Neural cell (in vitro differentiated cells): ENCODE measurements around the gene COL23A1. TPM values are rescaled to one million over a fixed set of nuclear protein-coding genes. Genes with fewer than 3 reads are reported as not detected.

Source experiments
- H2AFZ ChIP-seq: fragments of 200-600, 300-800 bp; sonication (generic), shearing (Covaris generic); 2 replicates; pipeline ENCODE4 v1.6.0; 2014; ENCODE audit warnings: low read depth, mild to moderate bottlenecking, antibody characterized with exemption, low read length, moderate library complexity
- H3F3A ChIP-seq: fragments of 200-600 bp; shearing (Covaris generic); 2 replicates; pipeline ENCODE4 v1.6.1; 2016; ENCODE audit warnings: mild to moderate bottlenecking, moderate library complexity, mixed read lengths, antibody characterized with exemption, low read length; ENCODE audit not compliant: insufficient read depth, poor library complexity, severe bottlenecking
- H3K27ac ChIP-seq: fragments of 200-600, 300-800 bp; sonication (generic), shearing (Covaris generic); 2 replicates; pipeline ENCODE4 v1.5.1; 2014; ENCODE audit warnings: mild to moderate bottlenecking, low read length, moderate library complexity
- H3K27me3 ChIP-seq: fragments of 300-800, 200-600 bp; sonication (generic), shearing (Covaris generic); 2 replicates; pipeline ENCODE4 v1.6.0; 2014; ENCODE audit warnings: mild to moderate bottlenecking, low read depth, low read length, moderate library complexity; ENCODE audit not compliant: insufficient read depth
- H3K36me3 ChIP-seq: fragments of 300-800, 200-600 bp; sonication (generic), shearing (Covaris generic); 2 replicates; pipeline ENCODE4 v1.5.1; 2014; ENCODE audit warnings: mild to moderate bottlenecking, antibody characterized with exemption, low read length, moderate library complexity; ENCODE audit not compliant: insufficient read depth
- H3K4me2 ChIP-seq: fragments of 300-800, 200-600 bp; sonication (generic), shearing (Covaris generic); 2 replicates; pipeline ENCODE4 v1.6.0; 2014; ENCODE audit warnings: mild to moderate bottlenecking, low read length
- H3K4me3 ChIP-seq: fragments of 300-800, 200-600 bp; sonication (generic), shearing (Covaris generic); 2 replicates; pipeline ENCODE4 v1.5.1; 2014; ENCODE audit warnings: mild to moderate bottlenecking, low read length, moderate library complexity
- H3K79me2 ChIP-seq: fragments of 200-600 bp; shearing (Covaris generic); replicated peaks from 2 replicates; pipeline ENCODE4 v1.6.0; 2014; ENCODE audit warnings: mild to moderate bottlenecking, low read length, moderate library complexity; ENCODE audit not compliant: insufficient read depth
- H3K9ac ChIP-seq: fragments of 300-800, 200-600 bp; sonication (generic), shearing (Covaris generic); 2 replicates; pipeline ENCODE4 v1.6.1; 2016; ENCODE audit warnings: mild to moderate bottlenecking, low read length, mixed read lengths
- H3K9me2 ChIP-seq: fragments of 200-600 bp; shearing (Covaris generic); 2 replicates; pipeline ENCODE4 v1.6.1; 2016; ENCODE audit warnings: mild to moderate bottlenecking, low read length, mixed read lengths; ENCODE audit not compliant: insufficient read depth
- H3K9me3 ChIP-seq: fragments of 200-600, 300-800 bp; sonication (generic), shearing (Covaris generic); 2 replicates; pipeline ENCODE4 v1.6.1; 2016; ENCODE audit warnings: mild to moderate bottlenecking, mixed run types, low read length, moderate library complexity, mixed read lengths
- H4K20me1 ChIP-seq: fragments of 200-600 bp; shearing (Covaris generic); 2 replicates; pipeline ENCODE4 v1.6.1; 2016; ENCODE audit warnings: mild to moderate bottlenecking, mixed run types; ENCODE audit not compliant: insufficient read depth
- CTCF ChIP-seq: fragments of 450-650 bp; IDR thresholded peaks from 2 replicates; pipeline ENCODE4 v1.5.1; 2014; ENCODE audit warnings: antibody characterized with exemption, mild to moderate bottlenecking, moderate library complexity; ENCODE audit not compliant: poor library complexity, severe bottlenecking
- EP300 ChIP-seq: fragments of 450-650 bp; conservative IDR thresholded peaks from 2 replicates; pipeline ENCODE4 v1.6.1; 2014; ENCODE audit warnings: antibody characterized with exemption, mild to moderate bottlenecking, moderate library complexity; ENCODE audit not compliant: poor library complexity, severe bottlenecking
- EZH2 ChIP-seq: fragments of 200-600, 300-800 bp; shearing (Covaris generic), sonication (generic); IDR thresholded peaks from 2 replicates; pipeline ENCODE4 v1.6.1; 2014; ENCODE audit warnings: antibody characterized with exemption, low read length, borderline replicate concordance, mild to moderate bottlenecking; ENCODE audit not compliant: insufficient read depth, poor library complexity, severe bottlenecking
- MXI1 ChIP-seq: fragments of 450-650 bp; conservative IDR thresholded peaks from 2 replicates; pipeline ENCODE4 v1.6.1; 2014; ENCODE audit warnings: antibody characterized with exemption, mild to moderate bottlenecking; ENCODE audit not compliant: poor library complexity, severe bottlenecking
- POLR2AphosphoS5 ChIP-seq: IDR thresholded peaks from 2 replicates; pipeline ENCODE4 v1.6.1; 2012
- RAD21 ChIP-seq: fragments of 450-650 bp; conservative IDR thresholded peaks from 2 replicates; pipeline ENCODE4 v1.6.1; 2014; ENCODE audit warnings: antibody characterized with exemption, mild to moderate bottlenecking, moderate library complexity
- REST ChIP-seq: IDR thresholded peaks from 2 replicates; pipeline ENCODE4 v1.6.1; 2012; ENCODE audit warnings: borderline replicate concordance
- SMC3 ChIP-seq: fragments of 450-650 bp; conservative IDR thresholded peaks from 2 replicates; pipeline ENCODE4 v1.6.1; 2014; ENCODE audit warnings: antibody characterized with exemption, mild to moderate bottlenecking, moderate library complexity; ENCODE audit not compliant: poor library complexity
- TAF1 ChIP-seq: IDR thresholded peaks from 2 replicates; pipeline ENCODE4 v1.6.1; 2012; ENCODE audit warnings: low read depth
- polyA plus RNA-seq: library from polyadenylated mRNA; depleted of rRNA; stranded (reverse); fragments of >200 nt; gene quantifications from 2 replicates; pipeline ENCODE4 v1.2.3, GENCODE V29; 2014

COL23A1 gene
- polyA plus RNA-seq, 1 donor from 2014 or later, result not detected

GRCh38 chr5:178471711-178472110 is 118.5 kb downstream of the COL23A1 start:
- Histone ChIP-seq H3F3A (no peaks in the 10 kb centered on the region), H3K9me2 (no peaks in the 10 kb centered on the region), H3K27ac (no peak overlapping the region), H4K20me1 (no peaks in the 10 kb centered on the region), H3K4me2 (no peak overlapping the region), H3K27me3 (no peaks in the 10 kb centered on the region), H3K9me3 (no peaks in the 10 kb centered on the region), H3K36me3 (no peaks in the 10 kb centered on the region), H3K79me2 (no peaks in the 10 kb centered on the region), H3K9ac (no peak overlapping the region), H3K4me3 (no peak overlapping the region), H2AFZ (no peak overlapping the region)
- no peak for TF ChIP-seq RAD21
- TF ChIP-seq SMC3, result no peak
- TF ChIP-seq EP300, result no peak
- no peak for TF ChIP-seq CTCF

GRCh38 chr5:178470760-178471025 is 119.5 kb downstream of the COL23A1 start:
- Histone ChIP-seq H3K9ac (no peak overlapping the region), H3K27ac (no peak overlapping the region), H3K9me2 (no peaks in the 10 kb centered on the region), H3K4me3 (no peak overlapping the region), H3K27me3 (no peaks in the 10 kb centered on the region), H2AFZ (no peak overlapping the region), H3K36me3 (no peaks in the 10 kb centered on the region), H3K79me2 (no peaks in the 10 kb centered on the region), H3K9me3 (no peaks in the 10 kb centered on the region), H3K4me2 (no peak overlapping the region), H4K20me1 (no peaks in the 10 kb centered on the region), H3F3A (no peaks in the 10 kb centered on the region)
- no peak for TF ChIP-seq REST
- TF ChIP-seq EZH2, result no peak
- no peak for TF ChIP-seq TAF1
- TF ChIP-seq SMC3, result no peak
- no peak for TF ChIP-seq MXI1
- no peak for TF ChIP-seq CTCF
- TF ChIP-seq RAD21, result no peak
- no peak for TF ChIP-seq POLR2AphosphoS5
- TF ChIP-seq EP300, result no peak
